GM19328 (cell line): ENCODE measurements around the gene POLD3.
"Not testable (repeated sequence)": the region's sequence is repeated elsewhere in the genome, so short reads cannot be mapped to it uniquely, and the experiment has no call there.

Source experiments
- ATAC-seq: cut with Tn5 transposase; IDR thresholded peaks from one replicate; pipeline ENCODE4 v1.9.1; 2021; ENCODE audit warnings: mild to moderate bottlenecking, moderate library complexity; ENCODE audit not compliant: unreplicated experiment

Gene POLD3

DNA sequence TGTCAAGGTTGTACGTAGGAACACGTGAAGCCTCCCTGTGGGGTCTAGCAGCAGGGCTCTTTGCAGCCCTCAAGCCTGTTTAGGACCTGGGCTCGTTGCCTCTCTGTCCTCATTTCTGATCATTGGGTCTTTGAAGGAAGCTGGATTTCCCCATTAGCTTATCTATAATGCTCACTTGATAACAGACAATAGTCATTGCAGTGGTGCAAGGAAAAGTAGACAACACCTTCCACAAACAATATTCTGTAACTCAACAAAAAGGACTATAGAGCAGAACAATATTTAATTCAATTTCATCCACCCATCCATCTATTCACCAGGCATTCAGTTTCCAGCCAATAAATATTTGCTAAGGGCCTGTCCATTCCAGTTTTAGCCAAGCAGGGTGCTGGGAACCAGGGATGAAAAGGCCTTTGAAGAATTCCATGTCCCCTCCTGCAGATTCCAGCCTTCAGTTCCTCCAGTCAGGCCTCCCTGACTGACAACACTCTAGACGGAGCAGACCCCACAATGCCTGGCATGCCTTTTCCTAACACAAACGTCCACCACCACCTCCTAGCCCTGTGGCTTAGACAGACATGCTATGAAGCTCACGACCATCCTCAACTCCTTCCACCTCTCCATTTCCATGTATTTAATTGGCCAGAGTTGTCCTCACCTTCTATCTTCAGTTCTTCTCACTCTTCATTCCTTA lies 12.7 kb upstream of the POLD3 start:
- no peak for ATAC-seq

DNA sequence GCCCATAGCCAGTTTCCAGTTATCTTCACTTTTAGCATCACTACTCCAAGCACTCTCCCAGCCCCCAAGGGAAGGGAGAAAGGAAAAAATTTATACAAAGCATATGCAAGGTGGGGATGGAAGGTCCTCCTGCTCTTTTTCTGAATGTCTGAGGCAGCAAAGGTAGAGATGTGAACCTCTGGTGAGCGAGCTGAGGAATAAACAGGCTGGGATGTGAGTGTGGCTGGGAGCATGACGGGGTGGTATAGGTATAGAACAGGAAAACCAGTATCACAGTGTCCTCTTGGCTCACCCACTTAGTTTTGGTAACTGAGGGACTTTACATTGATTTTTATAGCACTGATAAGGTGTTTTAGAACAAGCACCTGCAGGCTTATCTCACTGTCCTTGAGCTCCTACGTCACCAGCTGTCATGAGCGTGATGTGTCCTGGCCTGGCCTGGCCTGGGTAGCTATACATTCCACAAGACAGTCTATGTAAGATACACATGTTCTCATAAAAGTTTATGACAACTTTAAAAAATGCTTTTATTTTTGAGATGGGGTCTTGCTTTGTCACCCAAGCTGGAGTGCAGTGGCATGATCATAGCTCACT lies 10.3 kb upstream of the POLD3 start:
- ATAC-seq: no peak

DNA sequence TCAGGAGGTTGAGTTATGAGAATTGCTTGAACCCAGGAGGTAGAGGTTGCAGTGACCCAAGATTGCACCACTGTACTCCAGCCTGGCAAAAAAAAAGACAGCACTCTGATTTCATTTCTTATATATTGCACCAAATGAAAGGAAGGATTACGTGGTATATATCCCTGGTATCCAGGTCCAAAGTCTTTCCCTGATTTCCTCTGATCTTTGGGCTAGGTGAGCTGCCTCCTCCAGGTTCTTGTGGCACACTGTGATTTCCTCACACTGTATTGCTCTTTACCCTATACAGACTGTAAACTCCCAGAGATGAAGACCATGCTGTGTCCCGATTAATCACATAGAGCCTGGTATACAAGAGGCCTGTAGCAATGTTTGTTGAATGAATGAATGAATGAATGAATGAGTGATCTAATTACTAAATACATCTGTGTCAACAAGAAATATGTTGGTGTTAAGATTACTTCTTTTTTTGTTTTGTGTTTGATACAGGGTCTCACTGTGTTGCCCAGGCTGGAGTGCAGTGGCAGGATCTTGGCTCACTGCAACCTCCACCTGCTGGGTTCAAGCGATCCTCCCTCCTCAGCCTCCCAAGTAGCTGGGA lies 9.3 kb upstream of the POLD3 start:
- ATAC-seq: no peak

DNA sequence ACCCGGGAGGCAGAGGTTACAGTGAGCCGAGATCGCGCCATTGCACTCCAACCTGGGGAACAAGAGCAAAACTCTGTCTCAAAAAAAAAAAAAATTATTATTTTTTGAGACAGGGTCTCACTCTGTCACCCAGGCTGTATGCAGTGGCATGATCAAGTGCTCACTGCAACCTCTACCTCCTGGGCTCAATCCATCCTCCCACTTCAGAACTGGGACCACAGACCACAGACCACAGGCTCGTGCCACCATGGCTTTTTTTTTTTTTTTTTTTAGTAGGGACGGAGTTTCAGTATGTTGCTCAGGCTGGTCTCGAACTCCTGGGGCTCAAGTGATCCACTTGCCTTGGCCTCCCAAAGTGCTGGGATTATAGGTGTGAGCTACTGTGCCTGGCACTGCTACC lies 1.9 kb upstream of the POLD3 start:
- not testable (repeated sequence) for ATAC-seq

DNA sequence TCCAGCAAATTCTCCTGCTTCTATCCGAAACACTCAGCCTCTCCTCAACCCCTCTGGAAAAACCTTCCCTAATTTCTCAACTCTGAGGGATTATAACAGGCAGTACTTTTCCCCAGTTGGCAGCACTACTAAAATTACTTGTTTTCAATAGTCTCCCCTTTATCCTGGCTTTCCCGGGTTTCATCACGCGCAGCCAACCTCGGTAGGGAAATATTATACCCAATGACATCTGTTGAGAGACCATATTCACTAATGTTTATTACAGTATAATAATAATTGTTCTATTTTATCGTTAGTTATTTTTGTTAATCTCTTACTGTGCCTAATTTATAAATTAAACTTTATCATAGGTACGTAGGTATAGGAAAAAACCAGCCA lies 330 bp upstream of the POLD3 start:
- peak; percentile 16 for ATAC-seq

DNA sequence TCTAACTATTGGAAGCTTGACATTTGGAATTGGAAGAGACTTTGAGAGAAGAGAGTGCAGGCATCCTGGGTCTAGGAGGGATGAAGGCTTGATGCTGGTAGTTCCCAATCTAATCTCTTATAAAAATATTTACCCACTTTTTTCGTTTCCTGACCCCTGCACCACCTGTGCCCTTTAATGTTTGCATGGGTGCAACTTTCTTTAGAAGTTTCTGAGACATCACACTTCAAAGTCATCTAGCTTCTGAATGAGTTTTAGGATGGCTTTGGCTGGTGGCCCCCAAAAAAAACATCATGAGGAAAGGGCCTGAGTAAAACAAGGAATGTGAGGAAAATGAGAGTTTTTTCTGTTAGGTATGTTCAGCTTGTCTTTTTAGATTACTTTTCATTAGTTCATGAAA lies 1.1 kb downstream of the POLD3 start:
- no peak for ATAC-seq

DNA sequence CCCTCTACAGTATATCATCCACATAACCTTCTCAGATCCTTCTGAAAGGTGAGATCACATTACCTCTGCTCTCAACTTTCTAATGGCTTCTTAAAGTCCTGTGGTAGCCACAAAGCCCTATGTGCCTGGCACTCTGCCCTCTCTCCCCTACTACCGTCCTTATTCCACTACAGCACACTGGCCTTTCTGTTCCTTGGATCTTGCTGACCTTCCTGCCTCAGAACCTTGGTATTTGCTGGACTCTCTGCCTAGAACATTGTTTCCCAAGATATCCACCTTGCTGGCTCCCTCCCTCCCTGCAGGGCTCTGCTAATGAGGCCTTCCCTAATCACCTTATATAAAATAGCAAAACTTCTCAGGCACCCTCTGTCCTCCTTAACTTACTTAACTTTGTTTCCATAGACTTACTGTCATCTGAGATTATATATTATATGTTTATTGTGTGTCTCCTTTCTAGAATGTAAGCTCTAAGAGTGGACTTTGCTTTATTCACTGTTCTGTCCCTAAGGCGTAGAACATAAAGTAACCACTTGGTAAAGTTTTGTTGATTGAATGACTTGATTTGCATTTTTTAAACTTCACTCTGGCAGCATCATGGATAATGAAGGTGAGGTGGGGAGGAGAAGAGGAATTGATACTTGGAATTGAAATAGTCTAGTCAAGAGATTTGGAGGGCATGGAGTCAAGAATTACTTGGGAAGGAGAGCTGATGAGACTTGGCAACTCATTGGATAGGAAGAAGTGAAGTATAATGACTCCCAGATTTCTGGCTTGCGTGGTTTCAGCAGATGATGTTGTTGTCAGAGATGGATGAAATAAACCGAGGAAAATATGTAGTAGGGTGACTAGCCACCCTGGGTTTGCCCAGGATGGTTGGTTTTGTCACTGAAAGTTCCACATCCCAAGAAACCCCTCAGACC lies 10.5 kb downstream of the POLD3 start:
- no peak for ATAC-seq

DNA sequence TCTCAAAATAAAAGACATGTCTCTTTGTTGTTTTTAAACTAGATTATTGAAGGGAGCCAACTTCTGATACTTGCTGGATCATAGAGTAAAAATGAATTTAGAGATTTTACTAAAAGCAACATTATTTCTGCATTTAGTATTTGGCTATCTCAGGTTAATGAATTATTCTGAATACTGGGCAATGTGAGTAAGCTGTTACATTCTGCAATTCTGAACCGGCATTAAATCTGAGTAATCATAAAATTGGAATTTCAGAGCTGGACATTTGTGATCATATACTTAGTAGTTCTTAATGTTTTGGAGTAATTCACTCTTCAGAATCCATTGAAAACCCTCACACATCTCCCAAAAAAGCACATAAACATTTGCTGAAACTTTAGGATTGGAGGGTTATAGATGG lies 11.5 kb downstream of the POLD3 start:
- no peak for ATAC-seq

DNA sequence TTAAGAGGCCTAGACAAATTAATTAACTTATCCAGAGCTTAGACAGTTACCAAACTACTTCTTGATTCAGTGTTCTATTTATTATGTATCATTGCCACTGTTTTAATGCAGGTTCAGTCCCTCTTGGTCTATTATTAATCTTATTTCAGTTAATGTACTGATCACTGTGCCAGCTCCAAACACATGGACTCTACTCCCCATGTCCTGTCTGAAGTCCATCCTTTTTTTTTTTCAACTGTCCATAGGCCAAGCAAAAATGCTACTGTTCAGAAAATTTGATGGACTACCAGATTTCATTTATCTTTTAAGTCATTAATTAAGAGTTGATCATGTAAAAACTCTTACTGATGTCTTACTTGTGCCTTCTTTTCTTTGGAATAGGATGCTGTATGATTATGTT lies 11.9 kb downstream of the POLD3 start:
- no peak for ATAC-seq

DNA sequence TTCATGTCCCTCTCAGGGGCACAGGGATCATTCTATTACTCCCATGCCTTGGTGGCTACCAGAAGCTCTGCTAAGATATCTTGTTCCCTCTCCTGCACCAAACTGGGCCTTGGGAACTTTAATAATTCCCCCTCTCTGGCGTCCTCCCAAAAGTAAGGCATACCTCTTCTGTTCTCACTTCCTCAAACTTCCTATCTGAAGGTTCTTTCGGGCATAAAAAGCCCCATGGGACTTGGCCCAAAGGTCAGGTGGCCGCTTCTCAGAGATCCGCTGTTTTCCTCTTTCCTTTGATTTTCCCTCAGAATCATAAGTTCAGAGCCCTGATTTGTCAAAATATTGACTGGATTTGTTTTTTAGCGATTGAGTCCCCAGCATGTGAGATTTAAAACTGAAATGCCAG lies 13.0 kb downstream of the POLD3 start:
- no peak for ATAC-seq

DNA sequence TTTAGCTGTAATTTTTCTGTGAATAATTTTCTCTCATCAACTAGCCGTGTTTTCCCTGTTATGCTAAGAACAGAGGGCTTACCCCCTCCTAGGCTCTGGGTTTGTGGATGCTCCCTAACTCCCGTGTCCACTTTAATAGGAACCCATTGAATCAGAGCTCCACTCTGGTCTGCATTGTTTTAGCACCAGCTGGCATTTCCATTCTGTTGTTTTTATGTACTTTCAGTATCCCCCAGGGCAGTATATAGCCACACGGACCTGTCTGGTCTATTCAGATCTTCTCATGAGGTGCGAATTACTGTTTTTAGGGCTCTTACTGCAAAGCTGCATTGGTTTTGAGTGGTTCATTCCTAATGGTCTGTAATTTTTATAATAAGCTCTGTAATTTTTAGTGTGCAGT lies 16.0 kb downstream of the POLD3 start:
- no peak for ATAC-seq

DNA sequence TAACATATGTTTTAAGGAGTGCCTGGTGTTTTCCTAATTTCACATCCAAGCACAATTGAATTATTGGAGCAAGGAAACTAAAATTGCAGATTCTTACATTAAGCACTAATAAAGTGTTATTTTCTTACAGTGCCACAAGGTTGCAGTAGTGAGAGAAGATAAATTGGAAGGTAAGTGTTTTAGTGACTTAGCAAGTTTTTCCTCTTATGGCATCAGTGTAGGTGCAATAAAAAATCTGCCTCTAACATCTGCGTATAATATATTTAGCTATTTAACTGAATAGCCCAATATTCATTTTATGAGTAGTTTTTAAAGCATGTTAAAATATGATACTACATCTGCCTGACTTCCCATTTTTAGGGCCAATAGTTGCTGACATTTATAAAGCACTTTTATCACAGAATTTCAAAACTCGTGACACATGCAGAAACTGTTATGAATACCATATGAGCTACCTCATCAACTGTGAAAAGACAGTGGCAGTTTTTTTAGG lies 19.0 kb downstream of the POLD3 start:
- ATAC-seq: no peak

DNA sequence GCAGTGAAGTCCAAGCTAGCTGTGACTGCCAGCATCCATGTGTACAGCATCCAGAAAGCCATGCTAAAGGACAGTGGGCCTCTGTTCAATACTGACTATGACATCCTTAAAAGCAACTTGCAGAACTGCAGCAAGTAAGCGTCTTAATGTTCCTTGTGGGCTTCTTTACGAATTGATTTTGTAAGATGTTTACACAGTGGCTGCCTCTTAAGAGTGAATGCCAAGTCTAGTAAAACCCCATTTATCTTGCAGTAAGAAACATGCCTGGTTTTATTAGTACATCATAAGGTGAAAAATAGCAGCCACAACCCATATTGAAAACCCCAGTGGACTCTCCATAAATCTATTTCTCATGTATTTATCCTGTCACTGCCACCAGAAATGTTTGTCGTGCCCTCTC lies 20.5 kb downstream of the POLD3 start:
- ATAC-seq: no peak

DNA sequence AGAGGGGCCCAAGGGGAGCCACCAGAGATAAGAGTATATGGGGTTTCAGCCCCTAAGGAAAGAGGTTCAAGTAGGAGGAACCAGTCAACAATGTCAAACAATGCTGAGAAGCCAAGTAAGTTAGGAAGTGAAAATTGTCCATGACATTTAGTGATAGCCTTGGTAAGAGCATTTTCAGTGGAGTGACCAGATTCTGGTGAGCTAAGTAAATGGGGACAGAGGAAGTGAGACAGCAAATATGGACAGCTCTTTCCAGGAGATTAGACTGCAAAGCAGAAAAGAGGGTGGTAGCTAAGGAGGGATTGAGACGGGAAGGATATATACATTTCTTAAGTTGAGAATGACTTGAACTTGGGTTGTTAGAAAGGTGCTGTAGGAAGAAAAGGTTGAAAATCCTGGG lies 22.9 kb downstream of the POLD3 start:
- no peak for ATAC-seq

DNA sequence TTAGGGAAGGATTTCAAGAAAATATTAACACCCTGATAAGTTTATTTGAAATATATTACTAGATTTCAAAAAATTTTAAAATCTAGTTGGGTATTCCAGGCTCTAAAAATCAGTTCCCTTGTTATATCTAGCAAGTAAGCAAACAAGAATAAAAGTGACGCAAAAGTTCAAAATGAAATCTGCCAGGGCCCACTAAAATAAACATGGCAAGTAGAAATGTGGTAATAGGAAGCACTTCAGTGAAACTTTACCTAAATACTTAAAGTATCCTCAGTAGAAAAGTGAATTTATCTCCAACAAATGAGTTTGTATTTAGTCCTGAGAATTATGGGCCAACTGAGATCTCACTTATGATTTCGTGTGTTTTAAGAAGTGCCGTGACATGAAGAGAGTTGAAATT lies 23.6 kb downstream of the POLD3 start:
- no peak for ATAC-seq

DNA sequence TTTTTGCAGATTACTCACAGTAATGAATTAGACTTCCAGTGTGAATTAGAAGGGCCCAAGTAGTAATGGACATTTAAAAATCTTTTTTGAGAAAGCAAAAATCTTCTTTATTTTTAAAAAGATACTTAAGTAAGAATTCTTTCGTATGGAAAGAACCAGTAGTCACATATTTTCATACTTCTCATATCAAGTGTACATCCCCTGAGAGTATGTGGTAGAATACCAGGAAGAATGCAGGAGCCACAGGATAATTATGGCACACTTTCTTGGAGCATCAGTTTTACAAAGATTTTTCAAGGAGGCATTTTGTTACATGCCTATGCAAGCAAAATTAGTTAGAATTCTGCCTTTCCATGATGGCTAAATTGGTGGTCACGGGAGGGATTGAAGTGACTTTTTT lies 28.1 kb downstream of the POLD3 start:
- no peak for ATAC-seq

DNA sequence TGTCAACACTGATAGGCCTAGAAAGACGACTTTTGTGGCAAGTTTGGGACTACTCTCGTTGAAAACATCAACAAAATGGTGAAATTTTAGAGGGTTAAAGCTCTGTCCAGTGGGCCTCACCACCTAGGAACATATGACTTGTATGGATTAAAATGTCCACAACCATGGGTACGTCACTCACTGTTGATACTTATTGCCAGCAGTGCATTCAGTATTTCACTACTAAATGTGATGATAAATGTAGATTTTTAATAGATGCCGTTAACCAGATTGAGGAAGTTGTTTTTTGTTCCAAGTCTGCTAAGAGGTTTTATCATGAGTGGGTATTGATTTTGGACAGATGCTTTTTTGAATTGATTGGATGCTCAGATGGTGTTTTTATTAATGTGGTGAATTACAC lies 33.7 kb downstream of the POLD3 start:
- ATAC-seq: no peak

DNA sequence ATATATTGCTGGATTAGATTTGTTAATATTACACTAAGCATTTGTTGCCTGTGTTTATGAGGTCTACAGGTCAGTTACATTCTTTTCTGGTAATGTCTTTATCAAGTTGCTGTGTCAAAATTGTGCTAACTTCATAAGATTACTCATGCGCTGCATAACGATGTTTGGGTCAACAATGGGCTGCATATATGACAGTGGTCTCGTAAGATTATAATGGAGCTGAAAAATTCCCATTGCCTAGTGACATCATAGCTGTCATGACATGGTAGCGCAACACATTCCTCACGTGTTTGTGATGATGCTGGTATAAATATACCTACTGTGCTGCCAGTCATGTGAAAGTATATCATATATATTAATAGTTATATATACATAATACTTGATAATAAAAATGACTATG lies 34.2 kb downstream of the POLD3 start:
- ATAC-seq: no peak

DNA sequence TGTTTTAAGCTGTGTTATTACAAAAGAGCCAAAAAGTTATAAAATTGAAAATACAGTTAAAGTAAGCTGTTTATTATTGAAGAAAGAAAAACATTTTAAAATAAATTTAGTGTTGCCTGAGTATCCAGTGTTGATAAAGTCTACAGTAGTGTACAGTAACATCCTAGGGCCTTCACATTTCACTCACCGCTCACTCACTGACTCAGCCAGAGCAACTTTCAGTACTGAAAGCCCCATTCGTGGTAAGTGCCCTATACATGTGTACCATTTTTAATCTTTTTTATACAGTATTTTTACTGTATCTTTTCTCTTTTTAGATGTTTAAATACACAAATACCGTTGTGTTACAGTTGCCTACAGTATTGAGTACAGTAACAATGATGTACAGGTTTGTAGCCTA lies 35.0 kb downstream of the POLD3 start:
- no peak for ATAC-seq

DNA sequence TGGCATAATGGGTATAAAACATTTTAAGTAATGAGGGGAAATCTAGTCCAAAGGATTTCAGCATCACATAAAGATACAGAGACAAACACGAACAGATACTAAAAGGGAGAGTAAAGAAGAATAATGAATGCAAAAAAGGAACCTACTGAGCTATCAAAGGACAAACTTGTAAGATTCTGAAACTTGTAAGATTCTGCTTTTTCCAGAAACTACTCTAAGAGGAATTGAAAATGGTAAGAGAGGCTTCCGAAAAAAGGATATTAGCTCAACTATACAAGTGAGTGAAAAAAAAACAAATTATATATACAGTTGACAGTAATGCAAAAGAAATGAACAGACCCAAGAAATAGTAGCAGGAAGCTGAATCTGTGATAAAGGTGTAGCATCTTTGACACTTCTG lies 37.7 kb downstream of the POLD3 start:
- no peak for ATAC-seq
